Glutamatergic neuron (in vitro differentiated cells): Measurements from ENCODE around the gene BTN3A1. TPM values are rescaled to one million over a fixed set of nuclear protein-coding genes. Genes with fewer than 3 reads are reported as not detected.

ENCODE experiments used
- DNase-seq: peaks from one replicate; pipeline ENCODE4 v3.0.0; 2022
- H3K27ac Mint-ChIP-seq: one replicate; pipeline ENCODE4 v1.8.0; 2020; ENCODE audit warnings: mild to moderate bottlenecking, mixed read lengths, inconsistent platforms; ENCODE audit not compliant: unreplicated experiment
- H3K27me3 Mint-ChIP-seq: one replicate; pipeline ENCODE4 v1.8.0; 2020; ENCODE audit warnings: mild to moderate bottlenecking, moderate library complexity, mixed read lengths, inconsistent platforms; ENCODE audit not compliant: unreplicated experiment
- H3K36me3 Mint-ChIP-seq: one replicate; pipeline ENCODE4 v1.8.0; 2020; ENCODE audit warnings: mild to moderate bottlenecking, mixed read lengths, inconsistent platforms; ENCODE audit not compliant: unreplicated experiment
- H3K4me1 Mint-ChIP-seq: one replicate; pipeline ENCODE4 v1.8.0; 2020; ENCODE audit warnings: mild to moderate bottlenecking, low read depth, mixed read lengths, inconsistent platforms; ENCODE audit not compliant: unreplicated experiment
- H3K4me3 Mint-ChIP-seq: one replicate; pipeline ENCODE4 v1.8.0; 2020; ENCODE audit warnings: mild to moderate bottlenecking, mixed read lengths, inconsistent platforms; ENCODE audit not compliant: unreplicated experiment
- H3K9me3 Mint-ChIP-seq: one replicate; pipeline ENCODE4 v1.8.0; 2020; ENCODE audit warnings: mild to moderate bottlenecking, moderate library complexity, mixed read lengths, inconsistent platforms; ENCODE audit not compliant: unreplicated experiment
- CTCF ChIP-seq: fragments of 200-600 bp; sonication (generic); IDR thresholded peaks from one replicate; pipeline ENCODE4 v1.5.0; 2021; ENCODE audit not compliant: partially characterized antibody, unreplicated experiment
- total RNA-seq: library from RNA; stranded (reverse); fragmentation: NEBNext Ultra II Directional; extraction: Animal tissue kit (Norgen Biotek cat#: 25700); gene quantifications from one replicate; pipeline ENCODE4 v1.2.1, GENCODE V29; 2021; ENCODE audit not compliant: unreplicated experiment

The BTN3A1 gene
- total RNA-seq, 1 donor from 2014 or later = 2.2 TPM

GRCh38 chr6:26426691-26427450 is 24.8 kb downstream of the BTN3A1 start:
- Mint-ChIP-seq H3K36me3 (no peaks in the 10 kb centered on the region), H3K4me3 (no peak overlapping the region)

GRCh38 chr6:26427451-26427809 is 25.4 kb downstream of the BTN3A1 start:
- DNase-seq = no peak
- Mint-ChIP-seq H3K4me1 (peaks cover 2% of the 10 kb centered on the region), H3K9me3 (no peaks in the 10 kb centered on the region), H3K27ac (no peak overlapping the region), H3K27me3 (peaks cover 8% of the 10 kb centered on the region), H3K4me3 (no peak overlapping the region), H3K36me3 (no peaks in the 10 kb centered on the region)
- TF ChIP-seq CTCF = no peak

More at GRCh38 chr6:26426691-26427450, 24.8 kb downstream of the BTN3A1 start:
- Mint-ChIP-seq H3K9me3 (no peaks in the 10 kb centered on the region), H3K27me3 (peaks cover 8% of the 10 kb centered on the region), H3K27ac (no peak overlapping the region), H3K4me1 (peaks cover 2% of the 10 kb centered on the region)
- no peak for TF ChIP-seq CTCF
- no peak for DNase-seq

- H3K4me1 Mint-ChIP-seq = no peaks in the 10 kb centered on the region
These were observed 26.1 kb downstream of the BTN3A1 start for GRCh38 chr6:26428206-26428605.

GRCh38 chr6:26430787-26431186 is 28.7 kb downstream of the BTN3A1 start:
- no peak for TF ChIP-seq CTCF
- no peak for DNase-seq
- no peaks in the 10 kb centered on the region for H3K4me1 Mint-ChIP-seq
- peaks cover 6% of the 10 kb centered on the region for H3K36me3 Mint-ChIP-seq
- H3K27ac Mint-ChIP-seq = no peak overlapping the region
- peaks cover 2% of the 10 kb centered on the region for H3K9me3 Mint-ChIP-seq
- H3K27me3 Mint-ChIP-seq = peaks cover 7% of the 10 kb centered on the region
- no peak overlapping the region for H3K4me3 Mint-ChIP-seq

More at GRCh38 chr6:26428206-26428605, 26.1 kb downstream of the BTN3A1 start:
- H3K4me3 Mint-ChIP-seq = no peak overlapping the region
- TF ChIP-seq CTCF = no peak
- H3K27ac Mint-ChIP-seq = no peak overlapping the region
- H3K36me3 Mint-ChIP-seq = no peaks in the 10 kb centered on the region
- H3K9me3 Mint-ChIP-seq = no peaks in the 10 kb centered on the region
- no peak for DNase-seq
- peaks cover 7% of the 10 kb centered on the region for H3K27me3 Mint-ChIP-seq
